HG03103 (cell line): ENCODE measurements around the gene NCOA3.

Source experiments
- ATAC-seq: cut with Tn5 transposase; IDR thresholded peaks from one replicate; pipeline ENCODE4 v1.9.1; 2021; ENCODE audit warnings: low read depth; ENCODE audit not compliant: unreplicated experiment

NCOA3 gene

GRCh38 chr20:47674145-47674544 lies 172.5 kb downstream of the NCOA3 start:
- no peak for ATAC-seq

GRCh38 chr20:47674686-47675085 lies 173.0 kb downstream of the NCOA3 start:
- ATAC-seq = no peak

- ATAC-seq = no peak
Measured at GRCh38 chr20:47675190-47676142, 173.8 kb downstream of the NCOA3 start.

- ATAC-seq = no peak
Measured at GRCh38 chr20:47676219-47676721, 174.6 kb downstream of the NCOA3 start.

- no peak for ATAC-seq
Measured at GRCh38 chr20:47676912-47677634, 175.4 kb downstream of the NCOA3 start.

- no peak for ATAC-seq
Measured at GRCh38 chr20:47677635-47678453, 176.2 kb downstream of the NCOA3 start.

- no peak for ATAC-seq
Measured at GRCh38 chr20:47678536-47678935, 176.8 kb downstream of the NCOA3 start.

GRCh38 chr20:47679462-47679861 lies 177.8 kb downstream of the NCOA3 start:
- no peak for ATAC-seq

GRCh38 chr20:47680804-47681529 lies 179.3 kb downstream of the NCOA3 start:
- no peak for ATAC-seq

GRCh38 chr20:47682028-47682783 lies 180.5 kb downstream of the NCOA3 start:
- no peak for ATAC-seq

- ATAC-seq = no peak
Measured at GRCh38 chr20:47682916-47683315, 181.2 kb downstream of the NCOA3 start.

GRCh38 chr20:47684306-47685080 lies 182.8 kb downstream of the NCOA3 start:
- ATAC-seq = no peak

- ATAC-seq = no peak
Measured at GRCh38 chr20:47686545-47686944, 184.9 kb downstream of the NCOA3 start.

- ATAC-seq = no peak
Measured at GRCh38 chr20:47687095-47687987, 185.7 kb downstream of the NCOA3 start.

- ATAC-seq = no peak
Measured at GRCh38 chr20:47688385-47689381, 187.0 kb downstream of the NCOA3 start.

- no peak for ATAC-seq
Measured at GRCh38 chr20:47689731-47690130, 188.0 kb downstream of the NCOA3 start.
